ENCODE data around the gene CNMD. TPM values are rescaled to one million over a fixed set of nuclear protein-coding genes. Genes with fewer than 3 reads are reported as not detected.

The CNMD gene
- polyA plus RNA-seq (2011; rRNA removed) (not detected in 2 replicates), polyA minus RNA-seq (2011; rRNA and poly(A)+ RNA removed) (not detected in 2 replicates)

- POLR2A ChIA-PET = no interaction called here
- CTCF ChIA-PET = no interaction called here
- no peak for DNase-seq (ENCODE audit: low read depth)
- H3K4me3 ChIP-seq (ENCODE audit: low read depth, low read length) = no peak within 1 kb of the TSS
- peaks cover 22% of the 10 kb centered on the region for H3K27me3 ChIP-seq (ENCODE audit: control insufficient read depth, insufficient read depth, low read length)
- no peaks in the 10 kb centered on the region for H3K36me3 ChIP-seq (ENCODE audit: control insufficient read depth, insufficient read depth, low read length)
- TF ChIP-seq CTCF (IDR thresholded peaks at IDR 0.05; ENCODE audit: insufficient read depth, low read depth, low read length) = no peak
Observed at GRCh38 chr13:52739468-52740071, at the start of gene CNMD. Gene CNMD (minus strand): TSS chr13:52739820. CDS start chr13:52739701, 119 bp downstream.

- no peaks in the 10 kb centered on the region for H3K36me3 ChIP-seq (ENCODE audit: control insufficient read depth, insufficient read depth, low read length)
- POLR2A ChIA-PET = no interaction called here
- no peaks in the 10 kb centered on the region for H3K27me3 ChIP-seq (ENCODE audit: control insufficient read depth, insufficient read depth, low read length)
- TF ChIP-seq CTCF (IDR thresholded peaks at IDR 0.05; ENCODE audit: insufficient read depth, low read depth, low read length) = no peak
- DNase-seq (ENCODE audit: low read depth) = no peak
- CTCF ChIA-PET = no interaction called here
- no peak overlapping the region for H3K4me3 ChIP-seq (ENCODE audit: low read depth, low read length)
Observed at GRCh38 chr13:52788011-52788410, 48.4 kb upstream of the CNMD start.

GRCh38 chr13:52787235-52787634 lies 47.6 kb upstream of the CNMD start:
- TF ChIP-seq CTCF (IDR thresholded peaks at IDR 0.05; ENCODE audit: insufficient read depth, low read depth, low read length) = no peak
- Histone ChIP-seq H3K4me3 (ENCODE audit: low read depth, low read length) (no peak overlapping the region), H3K27me3 (ENCODE audit: control insufficient read depth, insufficient read depth, low read length) (no peaks in the 10 kb centered on the region), H3K36me3 (ENCODE audit: control insufficient read depth, insufficient read depth, low read length) (no peaks in the 10 kb centered on the region)
- POLR2A ChIA-PET = no interaction called here
- no peak for DNase-seq (ENCODE audit: low read depth)
- CTCF ChIA-PET = no interaction called here

GRCh38 chr13:52786766-52787165 lies 47.1 kb upstream of the CNMD start:
- POLR2A ChIA-PET = no interaction called here
- Histone ChIP-seq H3K36me3 (ENCODE audit: control insufficient read depth, insufficient read depth, low read length) (no peaks in the 10 kb centered on the region), H3K4me3 (ENCODE audit: low read depth, low read length) (no peak overlapping the region), H3K27me3 (ENCODE audit: control insufficient read depth, insufficient read depth, low read length) (no peaks in the 10 kb centered on the region)
- no peak for DNase-seq (ENCODE audit: low read depth)
- no peak for TF ChIP-seq CTCF (IDR thresholded peaks at IDR 0.05; ENCODE audit: insufficient read depth, low read depth, low read length)
- CTCF ChIA-PET = no interaction called here

- no peak for DNase-seq (ENCODE audit: low read depth)
- ChIA-PET CTCF (no interaction called here), POLR2A (no interaction called here)
- no peak overlapping the region for H3K4me3 ChIP-seq (ENCODE audit: low read depth, low read length)
- TF ChIP-seq CTCF (IDR thresholded peaks at IDR 0.05; ENCODE audit: insufficient read depth, low read depth, low read length) = no peak
- H3K27me3 ChIP-seq (ENCODE audit: control insufficient read depth, insufficient read depth, low read length) = no peaks in the 10 kb centered on the region
- no peaks in the 10 kb centered on the region for H3K36me3 ChIP-seq (ENCODE audit: control insufficient read depth, insufficient read depth, low read length)
Observed at GRCh38 chr13:52785739-52786138, 46.1 kb upstream of the CNMD start.

All from BJ (cell line).